ENCODE results near the gene PTGDS. TPM values are rescaled to one million over a fixed set of nuclear protein-coding genes. Genes with fewer than 3 reads are reported as not detected.

The PTGDS gene
- total and polyA plus RNA-seq, 2 donors (not counting 1 experiment from before 2014, with no cell fraction given) = 0.13 TPM; not detected in 1

DNA sequence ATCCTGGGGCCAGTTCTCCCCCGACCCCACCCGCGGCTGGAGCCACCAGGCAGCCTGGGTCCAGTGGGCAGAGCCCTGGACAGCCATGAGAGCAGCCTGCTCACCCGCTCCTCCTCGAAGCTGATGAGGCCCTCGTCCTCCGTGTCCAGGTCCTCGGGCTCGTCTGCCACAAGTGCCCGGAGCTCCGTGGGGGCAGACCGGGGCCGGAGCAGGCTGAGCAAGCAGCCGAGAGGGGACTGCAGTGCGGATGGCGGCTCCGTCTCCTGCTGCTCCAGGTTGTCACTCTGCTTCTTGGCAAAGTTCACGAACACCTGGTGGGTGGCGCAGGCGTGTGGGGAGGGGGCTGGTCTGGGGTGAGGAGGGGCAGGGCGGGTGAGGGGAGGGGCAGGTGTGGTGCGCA, 31.0 kb downstream of the PTGDS start:
- Histone ChIP-seq H3K9ac (ENCODE audit: low read length) (no peak overlapping the region), H3K36me3 (replicated peaks in 1 of 2; ENCODE audit: control extremely low read depth in 1 of 2, control insufficient read depth in 1 of 2, extremely low read depth in 1 of 2, insufficient read depth in 2 of 2, low read length in 1 of 2) (peaks cover 0 to 1% of the 10 kb centered on the region in 2 experiments), H3K4me2 (replicated peaks; ENCODE audit: low read depth, low read length, poor library complexity, severe bottlenecking) (no peak overlapping the region), H3K4me3 (ENCODE audit: control extremely low read depth in 1 of 5, extremely low read depth in 1 of 5, insufficient read depth in 1 of 5, low read depth in 2 of 5, low read length in 4 of 5) (no peak overlapping the region), H4K20me1 (ENCODE audit: control insufficient read depth, insufficient read depth, low read length, poor library complexity, severe bottlenecking) (no peaks in the 10 kb centered on the region), H3K79me2 (ENCODE audit: control insufficient read depth, insufficient read depth, low read length) (no peaks in the 10 kb centered on the region), H3K9me3 (ENCODE audit: control extremely low read depth in 1 of 3, control insufficient read depth in 2 of 3, insufficient read depth in 1 of 3, low read length in 2 of 3) (peaks cover 0 to 4% (median 0%) of the 10 kb centered on the region in 3 donors), H3K4me1 (ENCODE audit: control insufficient read depth in 2 of 2, insufficient read depth in 2 of 2, low read length in 2 of 2) (no peaks in the 10 kb centered on the region), H2AFZ (ENCODE audit: insufficient read depth, low read depth, low read length, poor library complexity, severe bottlenecking) (no peak overlapping the region), H3K27ac (ENCODE audit: low read length in 2 of 2) (no peak overlapping the region), H3K27me3 (replicated peaks in 1 of 4; ENCODE audit: control extremely low read depth in 1 of 4, control insufficient read depth in 3 of 4, insufficient read depth in 4 of 4, low read length in 3 of 4) (no peaks in the 10 kb centered on the region)
- H3K27me3 Mint-ChIP-seq = no peaks in the 10 kb centered on the region
- intact Hi-C loops (cut with micrococcal nuclease) = no loop called here
- 86% methylated on average over 20 of the region's 22 CpGs for WGBS (ENCODE audit: insufficient coverage)
- ChIA-PET POLR2A (no interaction called here), CTCF (interaction anchor here (1.5 kb wide), 1 partner anchor 21 kb away, joined by 5 read pairs; no protein-coding TSS in a partner anchor)
- H3K4me1 Mint-ChIP-seq = no peaks in the 10 kb centered on the region
- H3K4me3 Mint-ChIP-seq = no peak overlapping the region
- ATAC-seq (ENCODE audit: low read depth) (no peak), DNase-seq (no peak)
- no peak for TF ChIP-seq EZH2 (IDR thresholded peaks at IDR 0.05; ENCODE audit: borderline replicate concordance, insufficient read depth, low read depth, low read length, poor library complexity, severe bottlenecking)
- TF ChIP-seq, protein P1, sequence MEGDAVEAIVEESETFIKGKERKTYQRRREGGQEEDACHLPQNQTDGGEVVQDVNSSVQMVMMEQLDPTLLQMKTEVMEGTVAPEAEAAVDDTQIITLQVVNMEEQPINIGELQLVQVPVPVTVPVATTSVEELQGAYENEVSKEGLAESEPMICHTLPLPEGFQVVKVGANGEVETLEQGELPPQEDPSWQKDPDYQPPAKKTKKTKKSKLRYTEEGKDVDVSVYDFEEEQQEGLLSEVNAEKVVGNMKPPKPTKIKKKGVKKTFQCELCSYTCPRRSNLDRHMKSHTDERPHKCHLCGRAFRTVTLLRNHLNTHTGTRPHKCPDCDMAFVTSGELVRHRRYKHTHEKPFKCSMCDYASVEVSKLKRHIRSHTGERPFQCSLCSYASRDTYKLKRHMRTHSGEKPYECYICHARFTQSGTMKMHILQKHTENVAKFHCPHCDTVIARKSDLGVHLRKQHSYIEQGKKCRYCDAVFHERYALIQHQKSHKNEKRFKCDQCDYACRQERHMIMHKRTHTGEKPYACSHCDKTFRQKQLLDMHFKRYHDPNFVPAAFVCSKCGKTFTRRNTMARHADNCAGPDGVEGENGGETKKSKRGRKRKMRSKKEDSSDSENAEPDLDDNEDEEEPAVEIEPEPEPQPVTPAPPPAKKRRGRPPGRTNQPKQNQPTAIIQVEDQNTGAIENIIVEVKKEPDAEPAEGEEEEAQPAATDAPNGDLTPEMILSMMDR (IDR thresholded peaks at IDR 0.05) = no peak
- no peak overlapping the region for H3K27ac Mint-ChIP-seq
- no peaks in the 10 kb centered on the region for H3K9me3 Mint-ChIP-seq (ENCODE audit: insufficient read depth)

DNA sequence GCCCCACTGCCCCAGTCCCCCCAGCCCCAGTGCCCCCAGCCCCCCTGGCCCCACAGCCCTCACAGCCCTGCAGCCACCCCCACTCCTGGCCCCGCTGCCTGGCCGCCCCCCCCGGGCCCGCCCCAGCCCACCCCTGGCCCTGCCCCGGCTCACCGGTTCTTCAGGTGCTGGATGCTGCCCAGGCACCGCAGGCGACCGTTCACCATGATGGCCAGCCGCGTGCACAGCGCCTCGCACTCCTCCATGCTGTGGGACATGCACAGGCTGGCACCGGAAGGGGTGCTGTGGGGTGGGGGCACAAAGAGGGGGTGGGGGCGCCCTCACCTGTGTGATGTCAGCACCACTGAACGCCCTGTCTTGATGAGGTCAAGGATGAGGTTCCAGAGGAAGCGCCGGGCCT, 31.9 kb downstream of the PTGDS start:
- TF ChIP-seq EZH2 (IDR thresholded peaks at IDR 0.05; ENCODE audit: borderline replicate concordance, insufficient read depth, low read depth, low read length, poor library complexity, severe bottlenecking) = no peak
- TF ChIP-seq, protein P1 (IDR thresholded peaks at IDR 0.05) = no peak
- Histone ChIP-seq H3K27me3 (replicated peaks in 1 of 4; ENCODE audit: control extremely low read depth in 1 of 4, control insufficient read depth in 3 of 4, insufficient read depth in 4 of 4, low read length in 3 of 4) (no peaks in the 10 kb centered on the region), H3K4me3 (ENCODE audit: control extremely low read depth in 1 of 5, extremely low read depth in 1 of 5, insufficient read depth in 1 of 5, low read depth in 2 of 5, low read length in 4 of 5) (no peak overlapping the region), H3K79me2 (ENCODE audit: control insufficient read depth, insufficient read depth, low read length) (no peaks in the 10 kb centered on the region), H3K27ac (ENCODE audit: low read length in 2 of 2) (no peak overlapping the region), H3K4me1 (ENCODE audit: control insufficient read depth in 2 of 2, insufficient read depth in 2 of 2, low read length in 2 of 2) (no peaks in the 10 kb centered on the region), H2AFZ (ENCODE audit: insufficient read depth, low read depth, low read length, poor library complexity, severe bottlenecking) (no peak overlapping the region), H3K36me3 (replicated peaks in 1 of 2; ENCODE audit: control extremely low read depth in 1 of 2, control insufficient read depth in 1 of 2, extremely low read depth in 1 of 2, insufficient read depth in 2 of 2, low read length in 1 of 2) (peaks cover 0 to 1% of the 10 kb centered on the region in 2 experiments), H3K4me2 (replicated peaks; ENCODE audit: low read depth, low read length, poor library complexity, severe bottlenecking) (no peak overlapping the region), H3K9me3 (ENCODE audit: control extremely low read depth in 1 of 3, control insufficient read depth in 2 of 3, insufficient read depth in 1 of 3, low read length in 2 of 3) (peaks cover 0 to 4% (median 0%) of the 10 kb centered on the region in 3 donors), H3K9ac (ENCODE audit: low read length) (no peak overlapping the region), H4K20me1 (ENCODE audit: control insufficient read depth, insufficient read depth, low read length, poor library complexity, severe bottlenecking) (no peaks in the 10 kb centered on the region)
- ATAC-seq (ENCODE audit: low read depth) (no peak), DNase-seq (no peak)
- 98% methylated on average over 5 of the region's 18 CpGs for WGBS (ENCODE audit: insufficient coverage)
- H3K4me1 Mint-ChIP-seq = no peaks in the 10 kb centered on the region
- no peaks in the 10 kb centered on the region for H3K27me3 Mint-ChIP-seq
- H3K9me3 Mint-ChIP-seq (ENCODE audit: insufficient read depth) = no peaks in the 10 kb centered on the region
- intact Hi-C loops (cut with micrococcal nuclease) = no loop called here
- POLR2A ChIA-PET = no interaction called here
- H3K4me3 Mint-ChIP-seq = no peak overlapping the region
- H3K27ac Mint-ChIP-seq = no peak overlapping the region
- CTCF ChIA-PET = no interaction called here

All from B cell (primary cell).